Measurements from ENCODE around the gene URM1.

URM1 gene

GRCh38 chr9:128419061-128419925 is 48.1 kb downstream of the URM1 start:
- no peak for TF ChIP-seq REST (IDR thresholded peaks at IDR 0.05; ENCODE audit: insufficient read depth in 1 of 2, low read depth in 2 of 2, low read length in 2 of 2)
- TF ChIP-seq FOXP2 (optimal IDR thresholded peaks at IDR 0.05; ENCODE audit: borderline replicate concordance, extremely low read depth, extremely low read length, insufficient read depth) = no peak
- no peak for TF ChIP-seq TAF1 (IDR thresholded peaks at IDR 0.05; ENCODE audit: borderline replicate concordance, insufficient read depth, low read length)
- no peak for TF ChIP-seq SIN3A (IDR thresholded peaks at IDR 0.05; ENCODE audit: borderline replicate concordance, insufficient read depth, low read length)
- no peak for TF ChIP-seq POLR2AphosphoS5 (IDR thresholded peaks at IDR 0.05; ENCODE audit: low read depth, low read length)

- TF ChIP-seq REST (IDR thresholded peaks at IDR 0.05; ENCODE audit: insufficient read depth in 1 of 2, low read depth in 2 of 2, low read length in 2 of 2) = no peak
- TF ChIP-seq FOXP2 (optimal IDR thresholded peaks at IDR 0.05; ENCODE audit: borderline replicate concordance, extremely low read depth, extremely low read length, insufficient read depth) = no peak
- TF ChIP-seq TAF1 (IDR thresholded peaks at IDR 0.05; ENCODE audit: borderline replicate concordance, insufficient read depth, low read length) = no peak
- no peak for TF ChIP-seq SIN3A (IDR thresholded peaks at IDR 0.05; ENCODE audit: borderline replicate concordance, insufficient read depth, low read length)
- TF ChIP-seq POLR2AphosphoS5 (IDR thresholded peaks at IDR 0.05; ENCODE audit: low read depth, low read length) = no peak
These were observed 49.0 kb downstream of the URM1 start for GRCh38 chr9:128420060-128420650.

GRCh38 chr9:128420651-128421481 is 49.7 kb downstream of the URM1 start, which contains the start of gene CERCAM:
CERCAM (plus strand) TSS chr9:128420857; CDS start chr9:128420878, 21 bp downstream.
- TF ChIP-seq REST (IDR thresholded peaks at IDR 0.05; ENCODE audit: insufficient read depth in 1 of 2, low read depth in 2 of 2, low read length in 2 of 2) = no peak
- no peak for TF ChIP-seq SIN3A (IDR thresholded peaks at IDR 0.05; ENCODE audit: borderline replicate concordance, insufficient read depth, low read length)
- TF ChIP-seq TAF1 (IDR thresholded peaks at IDR 0.05; ENCODE audit: borderline replicate concordance, insufficient read depth, low read length) = no peak
- TF ChIP-seq POLR2AphosphoS5 (IDR thresholded peaks at IDR 0.05; ENCODE audit: low read depth, low read length) = no peak; the same call in 1 of the 2 replicates
- no peak for TF ChIP-seq FOXP2 (optimal IDR thresholded peaks at IDR 0.05; ENCODE audit: borderline replicate concordance, extremely low read depth, extremely low read length, insufficient read depth)

GRCh38 chr9:128421482-128421996 is 50.4 kb downstream of the URM1 start:
- TF ChIP-seq TAF1 (IDR thresholded peaks at IDR 0.05; ENCODE audit: borderline replicate concordance, insufficient read depth, low read length) (no peak), REST (IDR thresholded peaks at IDR 0.05; ENCODE audit: insufficient read depth in 1 of 2, low read depth in 2 of 2, low read length in 2 of 2) (no peak), POLR2AphosphoS5 (IDR thresholded peaks at IDR 0.05; ENCODE audit: low read depth, low read length) (no peak), SIN3A (IDR thresholded peaks at IDR 0.05; ENCODE audit: borderline replicate concordance, insufficient read depth, low read length) (no peak), FOXP2 (optimal IDR thresholded peaks at IDR 0.05; ENCODE audit: borderline replicate concordance, extremely low read depth, extremely low read length, insufficient read depth) (no peak)

All from PFSK-1 (cell line).